Astrocyte (in vitro differentiated cells and primary cell): ENCODE results near the gene PTPN1. TPM values are rescaled to one million over a fixed set of nuclear protein-coding genes. Genes with fewer than 3 reads are reported as not detected.

Experiments
- DNase-seq: peaks from one replicate; pipeline ENCODE4 v3.0.0-alpha.2; 2010; ENCODE audit warnings: low read depth
- FAIRE-seq: peaks from 2 replicates; lab custom pipeline; 2011; peaks lifted over from hg19 to GRCh38; lab: Jason Lieb, UNC
- H2AFZ ChIP-seq: 2 replicates; pipeline ENCODE4 v1.6.0; 2012; ENCODE audit warnings: low read depth, low read length, inconsistent platforms
- H3K27ac ChIP-seq: 2 replicates; pipeline ENCODE4 v1.5.1; 2011; ENCODE audit warnings: low read depth, low read length, inconsistent platforms
- H3K27me3 ChIP-seq: 2 replicates; pipeline ENCODE4 v1.6.0; 2011; ENCODE audit warnings: low read length, inconsistent platforms; ENCODE audit not compliant: insufficient read depth
- H3K36me3 ChIP-seq: 2 replicates; pipeline ENCODE4 v1.5.1; 2011; ENCODE audit warnings: low read length, inconsistent platforms; ENCODE audit not compliant: insufficient read depth
- H3K4me1 ChIP-seq: 2 replicates; pipeline ENCODE4 v1.5.1; 2011; ENCODE audit warnings: low read length, inconsistent platforms; ENCODE audit not compliant: insufficient read depth
- H3K4me2 ChIP-seq: 2 replicates; pipeline ENCODE4 v1.6.0; 2012; ENCODE audit warnings: low read length, inconsistent platforms
- H3K4me3 ChIP-seq: 2 replicates; pipeline ENCODE4 v1.5.1; 2011; ENCODE audit warnings: low read depth, mild to moderate bottlenecking, low read length, inconsistent platforms; ENCODE audit not compliant: insufficient read depth
- H3K79me2 ChIP-seq: 2 replicates; pipeline ENCODE4 v1.6.0; 2012; ENCODE audit warnings: mild to moderate bottlenecking, low read length, inconsistent platforms; ENCODE audit not compliant: insufficient read depth
- H3K9ac ChIP-seq: 2 replicates; pipeline ENCODE4 v1.6.0; 2012; ENCODE audit warnings: mild to moderate bottlenecking, low read length, inconsistent platforms
- H3K9me3 ChIP-seq: 2 replicates; pipeline ENCODE4 v1.5.1; 2012; ENCODE audit warnings: low read depth, mild to moderate bottlenecking, low read length, inconsistent platforms; ENCODE audit not compliant: insufficient read depth
- H4K20me1 ChIP-seq: 2 replicates; pipeline ENCODE4 v1.6.0; 2012; ENCODE audit warnings: low read length, inconsistent platforms; ENCODE audit not compliant: insufficient read depth
- H3K27ac Mint-ChIP-seq: one replicate; pipeline ENCODE4 v1.8.0; 2021; ENCODE audit warnings: mild to moderate bottlenecking, mixed read lengths; ENCODE audit not compliant: unreplicated experiment
- H3K27me3 Mint-ChIP-seq: one replicate; pipeline ENCODE4 v1.8.0; 2021; ENCODE audit warnings: low read depth, mixed read lengths; ENCODE audit not compliant: unreplicated experiment
- H3K36me3 Mint-ChIP-seq: one replicate; pipeline ENCODE4 v1.8.0; 2021; ENCODE audit warnings: low read depth, mixed read lengths; ENCODE audit not compliant: unreplicated experiment
- H3K4me1 Mint-ChIP-seq: one replicate; pipeline ENCODE4 v1.8.0; 2021; ENCODE audit warnings: low read depth, mixed read lengths; ENCODE audit not compliant: unreplicated experiment
- H3K4me3 Mint-ChIP-seq: one replicate; pipeline ENCODE4 v1.8.0; 2021; ENCODE audit warnings: mild to moderate bottlenecking, moderate library complexity, mixed read lengths; ENCODE audit not compliant: unreplicated experiment
- H3K9me3 Mint-ChIP-seq: one replicate; pipeline ENCODE4 v1.8.0; 2021; ENCODE audit warnings: mild to moderate bottlenecking, mixed read lengths; ENCODE audit not compliant: unreplicated experiment
- EZH2 ChIP-seq: IDR thresholded peaks from 2 replicates; pipeline ENCODE4 v1.6.1; 2012; ENCODE audit warnings: mild to moderate bottlenecking, low read length, inconsistent platforms; ENCODE audit not compliant: insufficient read depth
- total RNA-seq: library from RNA; stranded (reverse); gene quantifications from 2 replicates; pipeline ENCODE4 v1.2.1, GENCODE V29; 2021
- TF ChIP-seq, protein P1 (sequence below): IDR thresholded peaks from 2 replicates; pipeline ENCODE4 v1.5.1; 2011; ENCODE audit warnings: low read depth, mild to moderate bottlenecking, inconsistent platforms, low read length, moderate library complexity; ENCODE audit not compliant: insufficient read depth

PTPN1 gene
- total RNA-seq, 1 donor from 2014 or later, result 64.9 TPM

DNA sequence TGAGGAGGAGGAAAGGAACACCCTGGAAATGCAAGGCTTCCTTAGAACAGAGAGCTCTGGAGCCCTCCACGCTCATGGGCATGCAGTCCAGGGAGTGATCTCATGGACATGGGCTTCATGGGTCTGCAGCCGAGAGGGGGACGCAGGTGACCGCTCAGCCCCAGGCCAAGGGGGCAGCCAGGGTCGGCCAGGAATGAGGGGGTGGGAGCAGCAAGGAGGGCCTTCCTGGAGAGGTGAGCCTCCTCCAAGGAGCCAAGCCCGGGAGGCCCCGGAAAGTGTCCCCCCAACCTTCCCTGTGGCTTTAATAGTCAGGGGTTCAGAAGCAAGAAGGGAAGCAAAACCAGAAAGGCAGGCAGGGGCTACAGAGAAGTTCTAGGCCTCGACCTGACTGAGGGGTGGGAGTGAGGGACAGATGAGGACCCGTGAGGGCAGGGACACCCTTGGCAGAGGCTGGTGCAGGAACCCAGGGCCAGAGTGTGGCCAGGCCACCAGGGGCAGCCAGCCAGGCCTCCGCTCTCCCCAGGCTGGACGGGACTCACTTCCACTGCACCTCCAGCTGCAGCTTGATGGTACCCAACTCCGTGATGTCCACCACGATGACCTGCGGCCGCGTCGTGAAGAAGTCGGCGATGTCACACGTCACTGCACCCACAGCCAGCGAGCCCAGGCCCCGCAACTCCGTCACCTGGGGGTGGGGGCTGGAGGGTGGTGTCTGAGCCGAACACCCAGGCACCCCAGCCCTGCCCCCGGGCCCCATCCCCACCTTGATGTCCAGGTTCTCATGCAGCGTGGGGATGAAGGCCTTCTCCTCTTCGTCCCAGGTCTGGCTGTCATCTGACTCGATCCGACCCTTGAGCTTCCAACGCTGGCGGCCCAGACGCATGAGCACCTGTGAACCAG is 97.9 kb downstream of the PTPN1 start:
- H3K9me3 Mint-ChIP-seq, result no peaks in the 10 kb centered on the region
- FAIRE-seq (no peak), DNase-seq (no peak)
- TF ChIP-seq EZH2, result no peak
- TF ChIP-seq, protein P1, sequence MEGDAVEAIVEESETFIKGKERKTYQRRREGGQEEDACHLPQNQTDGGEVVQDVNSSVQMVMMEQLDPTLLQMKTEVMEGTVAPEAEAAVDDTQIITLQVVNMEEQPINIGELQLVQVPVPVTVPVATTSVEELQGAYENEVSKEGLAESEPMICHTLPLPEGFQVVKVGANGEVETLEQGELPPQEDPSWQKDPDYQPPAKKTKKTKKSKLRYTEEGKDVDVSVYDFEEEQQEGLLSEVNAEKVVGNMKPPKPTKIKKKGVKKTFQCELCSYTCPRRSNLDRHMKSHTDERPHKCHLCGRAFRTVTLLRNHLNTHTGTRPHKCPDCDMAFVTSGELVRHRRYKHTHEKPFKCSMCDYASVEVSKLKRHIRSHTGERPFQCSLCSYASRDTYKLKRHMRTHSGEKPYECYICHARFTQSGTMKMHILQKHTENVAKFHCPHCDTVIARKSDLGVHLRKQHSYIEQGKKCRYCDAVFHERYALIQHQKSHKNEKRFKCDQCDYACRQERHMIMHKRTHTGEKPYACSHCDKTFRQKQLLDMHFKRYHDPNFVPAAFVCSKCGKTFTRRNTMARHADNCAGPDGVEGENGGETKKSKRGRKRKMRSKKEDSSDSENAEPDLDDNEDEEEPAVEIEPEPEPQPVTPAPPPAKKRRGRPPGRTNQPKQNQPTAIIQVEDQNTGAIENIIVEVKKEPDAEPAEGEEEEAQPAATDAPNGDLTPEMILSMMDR, result no peak
- no peaks in the 10 kb centered on the region for H3K4me1 Mint-ChIP-seq
- Histone ChIP-seq H3K4me2 (no peak overlapping the region), H3K27ac (no peak overlapping the region), H2AFZ (no peak overlapping the region), H3K9me3 (no peaks in the 10 kb centered on the region), H3K4me3 (no peak overlapping the region), H4K20me1 (no peaks in the 10 kb centered on the region), H3K27me3 (no peaks in the 10 kb centered on the region), H3K4me1 (no peaks in the 10 kb centered on the region), H3K9ac (no peak overlapping the region), H3K79me2 (no peaks in the 10 kb centered on the region), H3K36me3 (no peaks in the 10 kb centered on the region)
- H3K27ac Mint-ChIP-seq, result no peak overlapping the region
- H3K36me3 Mint-ChIP-seq, result no peaks in the 10 kb centered on the region
- H3K27me3 Mint-ChIP-seq, result peaks cover 13% of the 10 kb centered on the region
- H3K4me3 Mint-ChIP-seq, result no peak overlapping the region

DNA sequence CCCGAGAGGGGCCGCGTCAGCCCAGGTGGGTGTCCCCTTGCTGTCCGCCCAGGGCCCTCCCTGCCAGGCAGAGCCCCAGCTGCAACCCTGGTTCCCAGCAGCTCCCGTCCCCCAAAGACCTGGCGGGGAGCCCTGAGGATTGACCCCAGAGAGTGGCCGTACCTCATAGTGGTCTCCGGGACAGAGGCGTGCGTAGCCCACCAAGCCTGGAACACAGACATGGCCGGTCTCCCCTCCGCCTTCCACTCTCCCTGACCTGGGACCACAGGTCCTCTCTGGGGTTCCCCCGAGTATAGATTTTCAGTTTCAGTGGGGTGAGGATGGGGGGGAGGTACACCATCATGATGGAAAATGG is 98.5 kb downstream of the PTPN1 start:
- Mint-ChIP-seq H3K27me3 (peaks cover 13% of the 10 kb centered on the region), H3K27ac (no peak overlapping the region), H3K9me3 (no peaks in the 10 kb centered on the region), H3K36me3 (no peaks in the 10 kb centered on the region), H3K4me1 (no peaks in the 10 kb centered on the region), H3K4me3 (no peak overlapping the region)
- no peaks in the 10 kb centered on the region for H4K20me1 ChIP-seq
- TF ChIP-seq EZH2, result no peak
- TF ChIP-seq, protein P1, result no peak
- no peak for FAIRE-seq
- no peak overlapping the region for H3K27ac ChIP-seq
- no peak overlapping the region for H3K4me2 ChIP-seq
- no peaks in the 10 kb centered on the region for H3K4me1 ChIP-seq
- H3K4me3 ChIP-seq, result no peak overlapping the region
- DNase-seq, result no peak
- H3K79me2 ChIP-seq, result no peaks in the 10 kb centered on the region
- no peak overlapping the region for H2AFZ ChIP-seq
- H3K9me3 ChIP-seq, result no peaks in the 10 kb centered on the region
- H3K36me3 ChIP-seq, result no peaks in the 10 kb centered on the region
- H3K27me3 ChIP-seq, result peaks cover 3% of the 10 kb centered on the region
- no peak overlapping the region for H3K9ac ChIP-seq

DNA sequence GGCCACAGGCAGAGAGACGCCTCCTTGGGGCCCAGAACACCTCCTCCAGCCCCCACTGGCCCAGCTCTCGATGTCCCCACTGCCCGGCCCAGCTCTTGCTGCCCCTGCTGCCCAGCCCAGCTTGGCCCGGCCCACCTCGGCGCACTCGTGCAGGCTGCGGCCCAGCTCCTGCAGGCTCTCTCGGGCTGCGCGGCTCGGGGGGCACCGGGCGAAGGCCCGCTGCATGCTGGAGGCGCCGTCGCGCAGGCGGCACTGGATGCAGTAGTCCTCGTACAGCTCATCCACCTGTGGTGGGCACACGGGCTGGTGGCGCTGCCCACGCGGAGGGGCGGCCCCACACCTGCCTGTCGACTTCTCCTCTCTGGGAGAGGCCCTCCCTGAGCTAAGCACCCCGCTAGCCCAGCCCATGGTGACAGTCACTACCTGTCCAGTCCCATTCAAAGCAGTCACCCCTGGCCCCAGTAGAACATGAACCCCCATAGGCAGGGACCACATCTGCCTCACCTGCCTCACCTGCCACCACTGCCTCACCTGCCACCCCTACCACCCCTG is 99.3 kb downstream of the PTPN1 start:
- TF ChIP-seq EZH2, result no peak
- TF ChIP-seq, protein P1, result no peak
- H3K27ac Mint-ChIP-seq, result no peak overlapping the region
- Histone ChIP-seq H3K4me2 (no peak overlapping the region), H3K27me3 (peaks cover 3% of the 10 kb centered on the region), H3K79me2 (no peaks in the 10 kb centered on the region), H3K4me1 (no peaks in the 10 kb centered on the region), H3K9me3 (no peaks in the 10 kb centered on the region), H3K9ac (no peak overlapping the region), H2AFZ (no peak overlapping the region), H3K4me3 (no peak overlapping the region), H3K36me3 (no peaks in the 10 kb centered on the region), H3K27ac (no peak overlapping the region), H4K20me1 (no peaks in the 10 kb centered on the region)
- no peak for FAIRE-seq
- H3K27me3 Mint-ChIP-seq, result peaks cover 10% of the 10 kb centered on the region
- H3K4me3 Mint-ChIP-seq, result no peak overlapping the region
- no peak for DNase-seq
- H3K36me3 Mint-ChIP-seq, result no peaks in the 10 kb centered on the region
- H3K4me1 Mint-ChIP-seq, result no peaks in the 10 kb centered on the region
- no peaks in the 10 kb centered on the region for H3K9me3 Mint-ChIP-seq
